Measurements from ENCODE around the gene CTPS1. TPM values are rescaled to one million over a fixed set of nuclear protein-coding genes. Genes with fewer than 3 reads are reported as not detected.

Gene CTPS1
- 109 TPM for polyA plus RNA-seq (2013, experiment 1 of 4)
- 109 TPM for polyA plus RNA-seq (2013, experiment 2 of 4)
- 74.1 TPM for polyA plus RNA-seq (2013, experiment 3 of 4)
- polyA plus RNA-seq (2013, experiment 4 of 4): 75.5 TPM

GRCh38 chr1:40979241-40980067 is at the start of gene CTPS1:
Gene CTPS1 (plus strand): TSS chr1:40979696. CDS start chr1:40983291, 3,595 bp downstream.
- 0 to 1% methylated on average over 96 of the region's 96 CpGs for WGBS, 2 experiments
- peak within 1 kb of the TSS; percentile 49 for H3K4me3 ChIP-seq (ENCODE audit: insufficient read depth, low read depth, low read length)
- H3K4me1 ChIP-seq (ENCODE audit: control insufficient read depth, insufficient read depth, low read length): peaks cover 17% of the 10 kb centered on the region
- peak within 1 kb of the TSS; percentile 95 for H3K27ac ChIP-seq (ENCODE audit: insufficient read depth, low read depth, low read length, poor library complexity, severe bottlenecking)
- H3K27me3 ChIP-seq (ENCODE audit: control insufficient read depth, insufficient read depth, low read length, poor library complexity, severe bottlenecking): no peaks in the 10 kb centered on the region
- peaks cover 12% of the 10 kb centered on the region for H3K36me3 ChIP-seq (ENCODE audit: control insufficient read depth, insufficient read depth, low read length)
- no peaks in the 10 kb centered on the region for H3K9me3 ChIP-seq (ENCODE audit: control insufficient read depth, low read length)

- no peaks in the 10 kb centered on the region for H3K36me3 ChIP-seq (ENCODE audit: control insufficient read depth, insufficient read depth, low read length)
- no peaks in the 10 kb centered on the region for H3K27me3 ChIP-seq (ENCODE audit: control insufficient read depth, insufficient read depth, low read length, poor library complexity, severe bottlenecking)
- H3K9me3 ChIP-seq (ENCODE audit: control insufficient read depth, low read length): no peaks in the 10 kb centered on the region
- no peak overlapping the region for H3K4me3 ChIP-seq (ENCODE audit: insufficient read depth, low read depth, low read length)
- peaks cover 4% of the 10 kb centered on the region for H3K4me1 ChIP-seq (ENCODE audit: control insufficient read depth, insufficient read depth, low read length)
- H3K27ac ChIP-seq (ENCODE audit: insufficient read depth, low read depth, low read length, poor library complexity, severe bottlenecking): no peak overlapping the region
- 90 to 94% methylated on average over 8 of the region's 8 CpGs for WGBS, 2 experiments
These were observed 49.1 kb upstream of the CTPS1 start for GRCh38 chr1:40930174-40930964.

- no peaks in the 10 kb centered on the region for H3K36me3 ChIP-seq (ENCODE audit: control insufficient read depth, insufficient read depth, low read length)
- H3K4me3 ChIP-seq (ENCODE audit: insufficient read depth, low read depth, low read length): no peak overlapping the region
- H3K27me3 ChIP-seq (ENCODE audit: control insufficient read depth, insufficient read depth, low read length, poor library complexity, severe bottlenecking): no peaks in the 10 kb centered on the region
- WGBS, 2 experiments: 87 to 95% methylated on average over 5 of the region's 5 CpGs
- H3K4me1 ChIP-seq (ENCODE audit: control insufficient read depth, insufficient read depth, low read length): peaks cover 4% of the 10 kb centered on the region
- H3K27ac ChIP-seq (ENCODE audit: insufficient read depth, low read depth, low read length, poor library complexity, severe bottlenecking): no peak overlapping the region
- H3K9me3 ChIP-seq (ENCODE audit: control insufficient read depth, low read length): no peaks in the 10 kb centered on the region
These were observed 47.9 kb upstream of the CTPS1 start for GRCh38 chr1:40931601-40932000.

- H3K36me3 ChIP-seq (ENCODE audit: control insufficient read depth, insufficient read depth, low read length): no peaks in the 10 kb centered on the region
- peaks cover 4% of the 10 kb centered on the region for H3K4me1 ChIP-seq (ENCODE audit: control insufficient read depth, insufficient read depth, low read length)
- no peaks in the 10 kb centered on the region for H3K27me3 ChIP-seq (ENCODE audit: control insufficient read depth, insufficient read depth, low read length, poor library complexity, severe bottlenecking)
- H3K4me3 ChIP-seq (ENCODE audit: insufficient read depth, low read depth, low read length): no peak overlapping the region
- H3K9me3 ChIP-seq (ENCODE audit: control insufficient read depth, low read length): no peaks in the 10 kb centered on the region
- 50 to 52% methylated on average over 4 of the region's 4 CpGs for WGBS, 2 experiments
- no peak overlapping the region for H3K27ac ChIP-seq (ENCODE audit: insufficient read depth, low read depth, low read length, poor library complexity, severe bottlenecking)
These were observed 47.5 kb upstream of the CTPS1 start for GRCh38 chr1:40932006-40932405.

- WGBS, 2 experiments: 90 to 95% methylated on average over 4 to 5 of the region's 5 CpGs
- Histone ChIP-seq H3K9me3 (ENCODE audit: control insufficient read depth, low read length) (no peaks in the 10 kb centered on the region), H3K27me3 (ENCODE audit: control insufficient read depth, insufficient read depth, low read length, poor library complexity, severe bottlenecking) (no peaks in the 10 kb centered on the region), H3K27ac (ENCODE audit: insufficient read depth, low read depth, low read length, poor library complexity, severe bottlenecking) (no peak overlapping the region), H3K36me3 (ENCODE audit: control insufficient read depth, insufficient read depth, low read length) (no peaks in the 10 kb centered on the region), H3K4me1 (ENCODE audit: control insufficient read depth, insufficient read depth, low read length) (peaks cover 3% of the 10 kb centered on the region), H3K4me3 (ENCODE audit: insufficient read depth, low read depth, low read length) (no peak overlapping the region)
These were observed 42.6 kb upstream of the CTPS1 start for GRCh38 chr1:40936931-40937339.

GRCh38 chr1:40938393-40938792 is 41.1 kb upstream of the CTPS1 start:
- Histone ChIP-seq H3K4me1 (ENCODE audit: control insufficient read depth, insufficient read depth, low read length) (no peaks in the 10 kb centered on the region), H3K4me3 (ENCODE audit: insufficient read depth, low read depth, low read length) (no peak overlapping the region), H3K27me3 (ENCODE audit: control insufficient read depth, insufficient read depth, low read length, poor library complexity, severe bottlenecking) (no peaks in the 10 kb centered on the region), H3K27ac (ENCODE audit: insufficient read depth, low read depth, low read length, poor library complexity, severe bottlenecking) (no peak overlapping the region), H3K9me3 (ENCODE audit: control insufficient read depth, low read length) (no peaks in the 10 kb centered on the region), H3K36me3 (ENCODE audit: control insufficient read depth, insufficient read depth, low read length) (no peaks in the 10 kb centered on the region)
- 90 to 94% methylated on average over 6 of the region's 6 CpGs for WGBS, 2 experiments

- Histone ChIP-seq H3K27me3 (ENCODE audit: control insufficient read depth, insufficient read depth, low read length, poor library complexity, severe bottlenecking) (no peaks in the 10 kb centered on the region), H3K27ac (ENCODE audit: insufficient read depth, low read depth, low read length, poor library complexity, severe bottlenecking) (no peak overlapping the region), H3K4me1 (ENCODE audit: control insufficient read depth, insufficient read depth, low read length) (no peaks in the 10 kb centered on the region), H3K4me3 (ENCODE audit: insufficient read depth, low read depth, low read length) (no peak overlapping the region), H3K36me3 (ENCODE audit: control insufficient read depth, insufficient read depth, low read length) (no peaks in the 10 kb centered on the region), H3K9me3 (ENCODE audit: control insufficient read depth, low read length) (no peaks in the 10 kb centered on the region)
- 94% methylated on average over 12 of the region's 12 CpGs for WGBS, 2 experiments
These were observed 40.0 kb upstream of the CTPS1 start for GRCh38 chr1:40939320-40940059.

GRCh38 chr1:40944326-40944725 is 35.2 kb upstream of the CTPS1 start:
- Histone ChIP-seq H3K4me3 (ENCODE audit: insufficient read depth, low read depth, low read length) (no peak overlapping the region), H3K36me3 (ENCODE audit: control insufficient read depth, insufficient read depth, low read length) (no peaks in the 10 kb centered on the region), H3K27ac (ENCODE audit: insufficient read depth, low read depth, low read length, poor library complexity, severe bottlenecking) (no peak overlapping the region), H3K4me1 (ENCODE audit: control insufficient read depth, insufficient read depth, low read length) (peaks cover 5% of the 10 kb centered on the region), H3K27me3 (ENCODE audit: control insufficient read depth, insufficient read depth, low read length, poor library complexity, severe bottlenecking) (no peaks in the 10 kb centered on the region), H3K9me3 (ENCODE audit: control insufficient read depth, low read length) (no peaks in the 10 kb centered on the region)
- WGBS, 2 experiments: 84 to 90% methylated on average over 7 of the region's 7 CpGs

- Histone ChIP-seq H3K36me3 (ENCODE audit: control insufficient read depth, insufficient read depth, low read length) (no peaks in the 10 kb centered on the region), H3K4me1 (ENCODE audit: control insufficient read depth, insufficient read depth, low read length) (peaks cover 5% of the 10 kb centered on the region), H3K9me3 (ENCODE audit: control insufficient read depth, low read length) (no peaks in the 10 kb centered on the region), H3K27ac (ENCODE audit: insufficient read depth, low read depth, low read length, poor library complexity, severe bottlenecking) (no peak overlapping the region), H3K27me3 (ENCODE audit: control insufficient read depth, insufficient read depth, low read length, poor library complexity, severe bottlenecking) (no peaks in the 10 kb centered on the region), H3K4me3 (ENCODE audit: insufficient read depth, low read depth, low read length) (no peak overlapping the region)
- WGBS, 2 experiments: 94 to 95% methylated on average over 6 of the region's 6 CpGs
These were observed 34.6 kb upstream of the CTPS1 start for GRCh38 chr1:40944841-40945430.

Data from ectodermal cell (in vitro differentiated cells).